Transverse colon (tissue), 4 donors: ENCODE measurements around the gene CDH12. TPM values are rescaled to one million over a fixed set of nuclear protein-coding genes. Genes with fewer than 3 reads are reported as not detected.

ENCODE experiments used
- DNase-seq: peaks from one replicate; pipeline ENCODE4 v3.0.0-alpha.2; 2019
- H3K27ac ChIP-seq, 4 donors: fragments of 200-600 bp; sonication (generic); 2 replicates each; pipeline ENCODE4 v1.5.1; 2016 to 2018; ENCODE audit warnings: inconsistent platforms in 4 of 4
- H3K27me3 ChIP-seq: fragments of 200-600 bp; sonication (generic); 2 replicates; pipeline ENCODE4 v1.5.1; 2017; ENCODE audit warnings: inconsistent platforms
- H3K36me3 ChIP-seq, 4 donors: fragments of 200-600 bp; sonication (generic); 2 replicates each; pipeline ENCODE4 v1.5.1; 2017 to 2019; ENCODE audit warnings: inconsistent platforms in 4 of 4
- H3K4me1 ChIP-seq, 4 donors: fragments of 200-600 bp; sonication (generic); 2 replicates each; pipeline ENCODE4 v1.5.1; 2017 to 2020; ENCODE audit warnings: inconsistent platforms in 4 of 4
- H3K4me3 ChIP-seq, 4 donors: fragments of 200-600 bp; sonication (generic); 1 replicate in 1 of 4; 2 replicates in 3 of 4; pipeline versions ENCODE4 v1.5.1 to v1.6.1; 2017 to 2019; ENCODE audit warnings: inconsistent platforms in 4 of 4
- H3K9me3 ChIP-seq, 2 donors: fragments of 200-600 bp; sonication (generic); 2 replicates each; pipeline ENCODE4 v1.5.1; 2017 to 2019; ENCODE audit warnings: inconsistent platforms in 2 of 2
- EP300 ChIP-seq: sonication (generic); formaldehyde crosslinking; IDR thresholded peaks from one replicate; pipeline ENCODE4 v1.6.1; 2017; ENCODE audit warnings: antibody characterized with exemption, low read depth
- POLR2A ChIP-seq: fragments of 450-650 bp; IDR thresholded peaks from one replicate; pipeline ENCODE4 v1.6.1; 2016; ENCODE audit warnings: antibody characterized with exemption, mild to moderate bottlenecking, moderate library complexity
- POLR2AphosphoS5 ChIP-seq, 3 donors: sonication (generic); formaldehyde crosslinking; IDR thresholded peaks; one replicate each; pipeline ENCODE4 v1.6.1; 2016; ENCODE audit warnings: antibody characterized with exemption in 3 of 3
- WGBS, 2 donors: methylation state at CpG; one replicate each; pipeline ENCODE4 v1.1.5; 2018; ENCODE audit warnings: low coverage in 1 of 2; 5-methylcytosine and 5-hydroxymethylcytosine counted together
- in situ Hi-C, 4 donors: fragments of 200-750 bp; cut with MboI; loops; one replicate each; pipeline versions ENCODE4 v1.15.0 to v1.15.1; 2017; ENCODE audit warnings: low sequenced_read_pairs in 3 of 4, low pct_ligation_motif_present in 1 of 4, low pct_unique_long_range_greater_than_20kb in 1 of 4
- intact Hi-C: fragments of 100-400 bp; cut with DNase I; formaldehyde crosslinking; loops from one replicate; pipeline ENCODE4 v1.15.1; 2023; ENCODE audit warnings: low total_unique reads
- total RNA-seq, 4 donors: library from RNA; depleted of rRNA; stranded (reverse); fragments of >200 nt; gene quantifications; one replicate each; pipeline ENCODE4 v1.1.0, GENCODE V29; 2016
- TF ChIP-seq, protein P1 (sequence below), 5 experiments: fragments of 200-600 bp in 3 of 5; fragments of 450-650 bp in 2 of 5; sonication (generic) in 3 of 5; IDR thresholded peaks; 1 replicate in 2 of 5; 2 replicates in 3 of 5; pipeline ENCODE4 v1.5.1; 2016 to 2017; ENCODE audit warnings: antibody characterized with exemption in 5 of 5, inconsistent platforms in 3 of 5, mild to moderate bottlenecking in 2 of 5, moderate library complexity in 1 of 5

Gene CDH12
- total RNA-seq, 4 donors from 2014 or later, result 0.14 TPM; not detected in 3

- H3K9me3 ChIP-seq, result no peaks in the 10 kb centered on the region
- no peak for TF ChIP-seq POLR2A
- TF ChIP-seq EP300, result no peak
- TF ChIP-seq POLR2AphosphoS5 (IDR thresholded peaks at IDR 0.05), result no peak
- TF ChIP-seq, protein P1, sequence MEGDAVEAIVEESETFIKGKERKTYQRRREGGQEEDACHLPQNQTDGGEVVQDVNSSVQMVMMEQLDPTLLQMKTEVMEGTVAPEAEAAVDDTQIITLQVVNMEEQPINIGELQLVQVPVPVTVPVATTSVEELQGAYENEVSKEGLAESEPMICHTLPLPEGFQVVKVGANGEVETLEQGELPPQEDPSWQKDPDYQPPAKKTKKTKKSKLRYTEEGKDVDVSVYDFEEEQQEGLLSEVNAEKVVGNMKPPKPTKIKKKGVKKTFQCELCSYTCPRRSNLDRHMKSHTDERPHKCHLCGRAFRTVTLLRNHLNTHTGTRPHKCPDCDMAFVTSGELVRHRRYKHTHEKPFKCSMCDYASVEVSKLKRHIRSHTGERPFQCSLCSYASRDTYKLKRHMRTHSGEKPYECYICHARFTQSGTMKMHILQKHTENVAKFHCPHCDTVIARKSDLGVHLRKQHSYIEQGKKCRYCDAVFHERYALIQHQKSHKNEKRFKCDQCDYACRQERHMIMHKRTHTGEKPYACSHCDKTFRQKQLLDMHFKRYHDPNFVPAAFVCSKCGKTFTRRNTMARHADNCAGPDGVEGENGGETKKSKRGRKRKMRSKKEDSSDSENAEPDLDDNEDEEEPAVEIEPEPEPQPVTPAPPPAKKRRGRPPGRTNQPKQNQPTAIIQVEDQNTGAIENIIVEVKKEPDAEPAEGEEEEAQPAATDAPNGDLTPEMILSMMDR (IDR thresholded peaks at IDR 0.05), result no peak
- no peaks in the 10 kb centered on the region for H3K27me3 ChIP-seq
- no peaks in the 10 kb centered on the region for H3K36me3 ChIP-seq
- intact Hi-C loops (no loop called here), in situ Hi-C loops (no loop called here)
- H3K4me1 ChIP-seq, result no peaks in the 10 kb centered on the region
- no peak overlapping the region for H3K27ac ChIP-seq
- DNase-seq, result no peak
- 63% methylated on average over 2 of the region's 2 CpGs; no CpG with 5 or more reads in 1 of the 2 donors for whole genome bisulfite sequencing, 2 donors
- H3K4me3 ChIP-seq, result no peak overlapping the region
Measured at GRCh38 chr5:21880164-21880563, 973.0 kb downstream of the CDH12 start.

DNA sequence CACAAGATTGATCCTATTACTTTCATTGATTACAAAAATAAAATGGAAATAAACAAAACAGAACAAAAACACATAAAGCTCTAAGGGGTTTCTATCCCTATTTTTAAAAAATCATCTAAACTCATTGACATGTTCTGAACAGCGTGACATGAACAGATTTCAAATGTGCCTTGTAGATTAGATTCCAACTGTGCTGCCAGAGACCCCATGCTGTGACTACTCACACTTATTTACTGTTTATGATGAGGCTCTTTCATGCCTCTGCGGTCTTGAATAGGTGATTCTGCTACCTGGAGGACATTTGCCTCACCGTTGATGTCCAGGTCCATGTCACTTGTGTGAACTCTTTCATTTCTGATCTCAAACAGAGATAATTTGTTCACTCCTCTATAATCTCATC, 990.2 kb downstream of the CDH12 start:
- in situ Hi-C loops (no loop called here), intact Hi-C loops (no loop called here)
- Histone ChIP-seq H3K27ac (no peak overlapping the region), H3K9me3 (no peaks in the 10 kb centered on the region), H3K36me3 (no peaks in the 10 kb centered on the region), H3K4me1 (no peaks in the 10 kb centered on the region), H3K4me3 (no peak overlapping the region), H3K27me3 (no peaks in the 10 kb centered on the region)
- no peak for DNase-seq
- 46 to 83% methylated on average over 1 to 3 of the region's 3 CpGs for WGBS, 2 donors
- TF ChIP-seq EP300 (no peak), POLR2AphosphoS5 (IDR thresholded peaks at IDR 0.05) (no peak), POLR2A (no peak)
- TF ChIP-seq, protein P1 (IDR thresholded peaks at IDR 0.05), result no peak

GRCh38 chr5:21858441-21858840, 994.7 kb downstream of the CDH12 start:
- no peaks in the 10 kb centered on the region for H3K36me3 ChIP-seq
- TF ChIP-seq, protein P1 (IDR thresholded peaks at IDR 0.05), result no peak
- no peak for TF ChIP-seq POLR2A
- TF ChIP-seq POLR2AphosphoS5 (IDR thresholded peaks at IDR 0.05), result no peak
- no peaks in the 10 kb centered on the region for H3K4me1 ChIP-seq
- intact Hi-C loops (no loop called here), in situ Hi-C loops (no loop called here)
- no peak for DNase-seq
- 29 to 34% methylated on average over 2 of the region's 2 CpGs for WGBS, 2 donors
- H3K9me3 ChIP-seq, result no peaks in the 10 kb centered on the region
- no peak overlapping the region for H3K27ac ChIP-seq
- no peak overlapping the region for H3K4me3 ChIP-seq
- H3K27me3 ChIP-seq, result no peaks in the 10 kb centered on the region

DNA sequence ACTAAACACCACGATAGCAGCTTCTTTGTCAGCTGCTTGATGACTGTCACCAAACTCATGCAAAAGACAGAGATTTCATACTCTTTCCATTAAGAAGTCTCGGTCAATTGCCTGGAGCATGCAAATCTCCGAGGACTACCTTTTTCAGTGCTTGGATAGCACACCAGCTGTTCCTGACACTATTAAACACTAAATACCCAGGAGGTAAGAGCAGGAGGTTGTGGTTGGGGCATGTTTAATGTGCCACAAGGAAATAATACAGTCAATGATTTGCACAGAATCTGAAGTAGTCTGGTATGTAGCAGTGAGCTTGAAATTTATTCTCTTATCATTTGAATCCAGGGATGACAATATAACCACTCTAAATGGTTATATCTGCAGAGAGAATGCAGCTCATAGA, 996.2 kb downstream of the CDH12 start:
- DNase-seq, result no peak
- intact Hi-C loops (no loop called here), in situ Hi-C loops (no loop called here)
- Histone ChIP-seq H3K27me3 (no peaks in the 10 kb centered on the region), H3K4me3 (no peak overlapping the region), H3K36me3 (no peaks in the 10 kb centered on the region), H3K9me3 (no peaks in the 10 kb centered on the region), H3K4me1 (no peaks in the 10 kb centered on the region), H3K27ac (no peak overlapping the region)
- TF ChIP-seq, protein P1 (IDR thresholded peaks at IDR 0.05), result no peak
- TF ChIP-seq POLR2A (no peak), EP300 (no peak), POLR2AphosphoS5 (IDR thresholded peaks at IDR 0.05) (no peak)
- WGBS, 2 donors, result 63 to 73% methylated on average over 1 to 3 of the region's 3 CpGs
